ENCODE data around the gene PDXK. TPM values are rescaled to one million over a fixed set of nuclear protein-coding genes. Genes with fewer than 3 reads are reported as not detected.

Gene PDXK
- total and polyA plus RNA-seq, 3 donors from 2014 or later = 277 to 871 (median 327) TPM

DNA sequence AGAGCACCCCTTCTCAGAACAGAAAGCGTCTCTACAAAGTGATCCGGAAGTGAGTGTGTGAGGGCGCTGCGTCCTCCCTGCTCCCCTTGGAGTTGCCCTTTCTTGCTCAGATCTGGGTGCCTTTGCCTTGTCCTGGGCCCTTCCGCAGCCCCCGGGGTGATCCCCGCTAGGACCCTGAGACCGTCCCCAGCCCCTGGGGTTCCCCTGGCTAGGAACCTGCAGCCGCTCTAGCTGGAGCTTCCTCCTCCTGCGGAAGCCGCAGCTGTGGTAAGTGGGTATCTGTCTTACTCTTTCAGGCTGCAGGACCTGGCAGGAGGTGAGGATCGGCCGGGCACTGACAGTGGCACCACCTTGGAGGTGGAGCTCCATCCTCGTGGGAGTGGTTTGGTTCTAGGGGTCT lies 81.6 kb downstream of the PDXK start:
- 85 to 91% methylated on average over 14 of the region's 14 CpGs for WGBS, 2 donors
- Histone ChIP-seq H3K4me3 (no peak overlapping the region), H3K27ac (no peak overlapping the region), H3K27me3 (no peaks in the 10 kb centered on the region), H3K36me3 (ENCODE audit: low read depth, missing control alignments) (no peaks in the 10 kb centered on the region), H3K4me1 (no peaks in the 10 kb centered on the region), H3K9me3 (no peaks in the 10 kb centered on the region)
- no peak for TF ChIP-seq POLR2A (IDR thresholded peaks at IDR 0.05)
- TF ChIP-seq, protein P1, sequence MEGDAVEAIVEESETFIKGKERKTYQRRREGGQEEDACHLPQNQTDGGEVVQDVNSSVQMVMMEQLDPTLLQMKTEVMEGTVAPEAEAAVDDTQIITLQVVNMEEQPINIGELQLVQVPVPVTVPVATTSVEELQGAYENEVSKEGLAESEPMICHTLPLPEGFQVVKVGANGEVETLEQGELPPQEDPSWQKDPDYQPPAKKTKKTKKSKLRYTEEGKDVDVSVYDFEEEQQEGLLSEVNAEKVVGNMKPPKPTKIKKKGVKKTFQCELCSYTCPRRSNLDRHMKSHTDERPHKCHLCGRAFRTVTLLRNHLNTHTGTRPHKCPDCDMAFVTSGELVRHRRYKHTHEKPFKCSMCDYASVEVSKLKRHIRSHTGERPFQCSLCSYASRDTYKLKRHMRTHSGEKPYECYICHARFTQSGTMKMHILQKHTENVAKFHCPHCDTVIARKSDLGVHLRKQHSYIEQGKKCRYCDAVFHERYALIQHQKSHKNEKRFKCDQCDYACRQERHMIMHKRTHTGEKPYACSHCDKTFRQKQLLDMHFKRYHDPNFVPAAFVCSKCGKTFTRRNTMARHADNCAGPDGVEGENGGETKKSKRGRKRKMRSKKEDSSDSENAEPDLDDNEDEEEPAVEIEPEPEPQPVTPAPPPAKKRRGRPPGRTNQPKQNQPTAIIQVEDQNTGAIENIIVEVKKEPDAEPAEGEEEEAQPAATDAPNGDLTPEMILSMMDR (IDR thresholded peaks at IDR 0.05) = no peak
- no peak for DNase-seq
- intact Hi-C loops (cut with DNase I; ENCODE audit: low total_unique reads) = no loop called here

DNA sequence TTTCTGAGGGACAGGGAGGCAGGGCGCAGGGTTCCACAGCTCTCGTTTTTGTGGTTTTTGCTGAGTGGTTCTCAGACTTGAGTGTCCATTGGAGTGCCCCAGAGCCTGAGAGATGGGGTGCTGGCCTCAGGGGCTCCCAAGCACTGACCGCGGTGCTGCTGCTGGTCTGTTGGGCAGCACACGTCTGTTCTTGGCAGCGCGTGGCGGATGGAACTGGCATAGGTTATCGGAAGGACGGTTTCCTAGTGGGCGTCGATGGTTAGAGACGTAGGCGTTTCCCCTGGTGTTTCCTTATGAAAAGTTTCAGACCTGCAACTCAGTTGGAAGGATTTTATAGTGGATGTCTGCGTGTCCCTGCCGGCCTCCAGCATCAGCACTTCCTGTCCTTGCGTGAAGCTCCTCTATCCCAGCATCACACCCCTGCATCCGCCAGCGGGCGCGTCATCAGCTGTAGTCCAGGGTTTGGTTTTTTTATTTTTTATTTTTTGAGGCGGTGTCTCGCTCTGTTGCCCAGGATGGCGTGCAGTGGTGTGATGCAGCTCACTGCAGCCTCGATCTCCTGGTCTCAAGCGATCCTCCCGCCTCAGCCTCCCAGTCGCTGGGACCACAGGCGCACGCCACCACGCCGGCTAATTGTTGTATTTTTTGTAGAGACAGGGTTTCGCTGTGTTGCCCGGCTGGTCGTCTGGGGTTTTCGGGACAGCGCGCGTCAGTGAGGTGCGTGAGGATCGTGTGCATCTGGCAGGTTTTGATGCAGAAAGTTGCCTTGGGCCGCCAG lies 82.3 kb downstream of the PDXK start:
- H3K27me3 ChIP-seq = no peaks in the 10 kb centered on the region
- TF ChIP-seq, protein P1 (IDR thresholded peaks at IDR 0.05) = no peak
- no peak for TF ChIP-seq POLR2A (IDR thresholded peaks at IDR 0.05)
- H3K36me3 ChIP-seq (ENCODE audit: low read depth, missing control alignments) = no peaks in the 10 kb centered on the region
- intact Hi-C loops (cut with DNase I; ENCODE audit: low total_unique reads) = no loop called here
- H3K4me3 ChIP-seq = no peak overlapping the region
- H3K9me3 ChIP-seq = no peaks in the 10 kb centered on the region
- no peak for DNase-seq
- 95% methylated on average over 40 to 41 of the region's 42 CpGs for WGBS, 2 donors
- no peak overlapping the region for H3K27ac ChIP-seq
- no peaks in the 10 kb centered on the region for H3K4me1 ChIP-seq

DNA sequence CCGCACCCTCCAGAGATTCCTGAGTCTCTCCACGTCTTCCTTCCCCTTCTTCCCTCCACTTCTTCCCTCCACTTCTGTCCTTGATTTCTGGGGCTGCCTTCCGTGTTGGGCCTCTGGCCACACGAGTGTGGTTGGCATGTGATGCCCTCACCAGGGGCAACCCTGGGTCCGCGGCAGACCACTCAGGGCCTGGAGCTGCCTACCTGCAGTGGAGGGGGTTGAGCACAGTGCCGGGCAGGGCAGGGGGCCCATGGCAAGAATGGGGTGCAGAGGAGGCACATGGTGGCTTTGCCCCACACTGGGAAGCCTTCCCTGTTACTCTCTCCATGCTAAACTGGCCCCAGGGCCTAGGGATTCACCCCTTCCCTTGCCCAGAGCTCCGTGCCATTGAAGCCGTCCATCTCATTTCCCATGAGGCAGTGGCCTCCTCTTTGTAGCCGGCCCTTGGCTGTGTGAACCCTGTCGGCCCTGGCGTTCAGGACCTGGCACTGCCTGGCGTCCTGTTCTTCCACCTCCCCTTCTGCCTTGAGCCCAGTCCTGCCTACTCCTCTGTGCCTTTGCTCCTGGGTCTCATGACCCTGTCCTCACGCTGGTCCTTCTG lies 83.9 kb downstream of the PDXK start:
- no peak for DNase-seq
- H3K27ac ChIP-seq = no peak overlapping the region
- no peaks in the 10 kb centered on the region for H3K36me3 ChIP-seq (ENCODE audit: low read depth, missing control alignments)
- no peak overlapping the region for H3K4me3 ChIP-seq
- 81 to 86% methylated on average over 11 to 14 of the region's 14 CpGs for WGBS, 2 donors
- no peak for TF ChIP-seq POLR2A (IDR thresholded peaks at IDR 0.05)
- TF ChIP-seq, protein P1 (IDR thresholded peaks at IDR 0.05) = no peak
- H3K4me1 ChIP-seq = no peaks in the 10 kb centered on the region
- no peaks in the 10 kb centered on the region for H3K9me3 ChIP-seq
- H3K27me3 ChIP-seq = no peaks in the 10 kb centered on the region
- intact Hi-C loops (cut with DNase I; ENCODE audit: low total_unique reads) = no loop called here

GRCh38 chr21:43803558-43804300 lies 84.8 kb downstream of the PDXK start:
- no peak overlapping the region for H3K4me3 ChIP-seq
- TF ChIP-seq POLR2A (IDR thresholded peaks at IDR 0.05) = no peak
- TF ChIP-seq, protein P1 (IDR thresholded peaks at IDR 0.05) = no peak
- 72 to 77% methylated on average over 31 to 33 of the region's 33 CpGs for WGBS, 2 donors
- H3K36me3 ChIP-seq (ENCODE audit: low read depth, missing control alignments) = no peaks in the 10 kb centered on the region
- no peak overlapping the region for H3K27ac ChIP-seq
- intact Hi-C loops (cut with DNase I; ENCODE audit: low total_unique reads) = no loop called here
- no peaks in the 10 kb centered on the region for H3K27me3 ChIP-seq
- no peaks in the 10 kb centered on the region for H3K4me1 ChIP-seq
- DNase-seq = no peak
- no peaks in the 10 kb centered on the region for H3K9me3 ChIP-seq

Data from testis (tissue), 3 donors.